ENCODE data around the gene MICU1.
"Not testable (repeated sequence)": the region's sequence is repeated elsewhere in the genome, so short reads cannot be mapped to it uniquely, and the experiment has no call there.

GRCh38 chr10:72442969-72443368 lies 182.9 kb downstream of the MICU1 start:
- not testable (repeated sequence) for TF ChIP-seq EZH2, CTCF, EZH2phosphoT487 (IDR thresholded peaks at IDR 0.05)

Data from neural progenitor cell (in vitro differentiated cells).